ENCODE results near the gene ANO3.

DNA sequence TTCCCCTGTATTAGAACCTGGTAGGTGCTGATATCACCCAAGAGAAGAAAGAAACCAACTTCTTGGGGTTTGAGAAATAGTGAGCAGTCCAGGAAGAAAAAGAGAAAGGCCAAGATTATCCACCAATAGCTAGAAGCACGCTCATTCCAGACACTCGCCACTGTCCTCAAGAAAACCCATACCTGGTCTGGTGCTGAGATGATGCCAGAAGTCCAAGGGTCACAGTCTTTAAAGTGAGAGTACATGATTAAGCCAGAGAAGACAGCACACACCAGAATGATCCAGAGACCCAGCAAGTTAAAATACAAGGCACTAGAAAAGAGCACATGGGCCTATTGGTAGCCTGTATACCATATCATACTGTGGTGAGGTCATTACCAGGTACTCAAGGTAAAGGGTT is 366.3 kb downstream of the ANO3 start:
- TF ChIP-seq MAZ (IDR thresholded peaks at IDR 0.05; ENCODE audit: borderline replicate concordance, low read depth, low read length): no peak
- TF ChIP-seq CTCF (conservative IDR thresholded peaks at IDR 0.05; ENCODE audit: low read depth, low read length): no peak
- TF ChIP-seq, protein P1, sequence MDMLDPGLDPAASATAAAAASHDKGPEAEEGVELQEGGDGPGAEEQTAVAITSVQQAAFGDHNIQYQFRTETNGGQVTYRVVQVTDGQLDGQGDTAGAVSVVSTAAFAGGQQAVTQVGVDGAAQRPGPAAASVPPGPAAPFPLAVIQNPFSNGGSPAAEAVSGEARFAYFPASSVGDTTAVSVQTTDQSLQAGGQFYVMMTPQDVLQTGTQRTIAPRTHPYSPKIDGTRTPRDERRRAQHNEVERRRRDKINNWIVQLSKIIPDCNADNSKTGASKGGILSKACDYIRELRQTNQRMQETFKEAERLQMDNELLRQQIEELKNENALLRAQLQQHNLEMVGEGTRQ (IDR thresholded peaks at IDR 0.05; ENCODE audit: low read depth, low read length): no peak
- TF ChIP-seq POLR2A (IDR thresholded peaks at IDR 0.05; ENCODE audit: low read depth, low read length): no peak
- no peak for TF ChIP-seq FOS (IDR thresholded peaks at IDR 0.05; ENCODE audit: low read depth, low read length)
- no peak for TF ChIP-seq RAD21 (IDR thresholded peaks at IDR 0.05; ENCODE audit: low read length)
- no peak for TF ChIP-seq MXI1 (IDR thresholded peaks at IDR 0.05; ENCODE audit: borderline replicate concordance, low read depth, low read length)
